HL-60/S4 treated with phorbol 12-myristate 13-acetate at 8.2 ng/mL for 4 days and 3 days (cell line): Measurements from ENCODE around the gene FERMT1.
"Not testable (repeated sequence)": the region's sequence is repeated elsewhere in the genome, so short reads cannot be mapped to it uniquely, and the experiment has no call there.

ENCODE experiments used
- in situ Hi-C: fragments of 300-500 bp; cut with MboI; formaldehyde crosslinking; loops from 2 replicates; pipeline ENCODE4 v1.15.0; 2022; ENCODE audit warnings: low sequenced_read_pairs

The FERMT1 gene

GRCh38 chr20:6120491-6120988 is 2.3 kb downstream of the FERMT1 start:
- in situ Hi-C loops = no loop called here

DNA sequence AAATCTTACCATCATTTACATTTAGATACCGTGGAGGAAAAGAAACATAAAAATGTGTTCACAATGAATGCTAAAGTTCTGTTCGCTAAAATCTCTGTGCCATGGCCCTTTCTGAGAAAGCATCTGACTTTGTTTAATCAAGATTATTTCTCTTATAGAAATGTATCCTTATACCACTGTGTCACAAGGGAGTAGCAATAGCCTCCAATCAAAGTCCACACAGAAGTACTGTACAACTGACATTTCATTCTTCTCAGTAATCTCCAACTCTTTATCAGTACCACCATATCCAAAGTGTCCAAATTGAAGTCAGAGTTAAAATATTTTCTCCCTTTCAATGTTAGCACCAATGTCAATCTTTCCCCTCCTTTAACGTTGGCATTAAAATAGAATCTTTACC is 6.1 kb downstream of the FERMT1 start:
- in situ Hi-C loops = no loop called here

- in situ Hi-C loops = no loop called here
Observed at GRCh38 chr20:6115221-6115895, 7.5 kb downstream of the FERMT1 start.

- in situ Hi-C loops = no loop called here
Observed at GRCh38 chr20:6114696-6115095, 8.1 kb downstream of the FERMT1 start.

GRCh38 chr20:6113951-6114350 is 8.9 kb downstream of the FERMT1 start:
- in situ Hi-C loops = no loop called here

DNA sequence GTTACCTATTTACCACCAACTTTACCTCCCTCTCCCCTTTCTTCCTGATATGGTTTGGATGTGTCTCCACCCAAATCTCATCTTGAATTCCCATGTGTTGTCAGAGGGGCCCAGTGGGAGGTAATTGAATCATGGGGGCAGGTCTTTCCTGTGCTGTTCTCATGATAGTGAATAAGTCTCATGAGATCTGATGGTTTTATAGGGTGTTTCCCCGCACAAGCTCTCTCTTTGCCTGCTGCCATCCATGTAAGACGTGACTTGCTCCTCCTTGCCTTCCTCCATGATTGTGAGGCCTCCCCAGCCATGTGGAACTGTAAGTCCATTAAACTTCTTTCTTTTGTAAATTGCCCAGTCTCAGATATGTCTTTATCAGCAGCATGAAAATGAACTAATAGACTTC is 9.9 kb downstream of the FERMT1 start:
- in situ Hi-C loops = not testable (repeated sequence)

DNA sequence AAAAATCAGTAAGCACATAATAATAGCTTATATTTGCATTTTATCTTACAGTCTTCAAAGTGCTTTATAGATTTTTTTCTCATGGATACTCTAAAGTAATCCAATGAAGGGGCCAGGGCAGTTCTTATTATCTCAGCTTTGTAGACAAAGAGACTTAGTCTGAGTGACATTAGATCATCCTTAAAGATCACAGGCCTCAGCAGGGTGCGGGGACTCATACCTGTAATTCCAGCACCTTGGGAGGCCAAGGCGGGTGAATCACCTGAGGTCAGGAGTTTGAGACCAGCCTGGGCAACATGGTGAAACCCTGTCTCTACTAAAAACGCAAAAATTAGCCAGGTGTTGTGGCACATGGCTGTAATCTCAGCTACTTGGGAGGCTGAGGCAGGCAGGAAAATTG is 14.5 kb downstream of the FERMT1 start:
- in situ Hi-C loops = no loop called here

- in situ Hi-C loops = no loop called here
Observed at GRCh38 chr20:6104493-6105188, 18.2 kb downstream of the FERMT1 start.

DNA sequence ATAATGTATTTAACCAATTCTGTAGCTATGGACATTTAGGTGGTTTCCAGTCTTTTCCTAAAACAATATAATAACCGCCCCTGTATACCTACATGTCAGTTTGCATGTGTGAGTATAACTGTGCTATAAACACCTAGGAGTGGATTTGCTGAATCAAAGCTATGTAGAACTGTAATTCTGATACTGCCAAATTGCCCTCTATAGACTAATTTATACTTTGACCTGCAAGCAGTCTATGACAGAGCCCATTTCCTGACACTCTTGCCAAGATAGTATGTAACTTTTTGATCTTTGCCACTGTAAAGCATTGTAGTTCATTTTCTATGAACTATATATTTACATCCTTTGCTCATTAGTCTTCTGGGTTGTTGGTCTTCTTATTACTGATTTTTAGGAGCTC is 19.5 kb downstream of the FERMT1 start:
- in situ Hi-C loops = no loop called here

DNA sequence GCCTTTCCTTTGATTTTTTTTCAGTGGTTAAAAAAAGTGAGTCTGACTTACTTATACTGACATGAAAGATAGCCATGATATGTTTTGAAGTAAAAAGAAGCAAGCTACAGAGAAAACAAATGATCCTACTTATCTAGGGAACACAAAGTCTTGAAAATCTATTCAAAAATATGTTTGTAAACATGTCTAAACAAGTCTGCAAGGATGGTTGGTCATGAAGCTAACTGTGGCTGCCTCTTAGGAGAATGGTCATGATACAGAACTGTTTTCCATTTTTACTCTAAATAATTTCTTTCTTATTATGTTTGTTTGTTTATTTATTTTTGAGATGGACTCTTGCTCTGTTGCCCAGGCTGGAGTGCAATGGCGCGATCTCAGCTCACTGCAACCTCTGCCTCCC is 21.5 kb downstream of the FERMT1 start:
- in situ Hi-C loops = no loop called here

DNA sequence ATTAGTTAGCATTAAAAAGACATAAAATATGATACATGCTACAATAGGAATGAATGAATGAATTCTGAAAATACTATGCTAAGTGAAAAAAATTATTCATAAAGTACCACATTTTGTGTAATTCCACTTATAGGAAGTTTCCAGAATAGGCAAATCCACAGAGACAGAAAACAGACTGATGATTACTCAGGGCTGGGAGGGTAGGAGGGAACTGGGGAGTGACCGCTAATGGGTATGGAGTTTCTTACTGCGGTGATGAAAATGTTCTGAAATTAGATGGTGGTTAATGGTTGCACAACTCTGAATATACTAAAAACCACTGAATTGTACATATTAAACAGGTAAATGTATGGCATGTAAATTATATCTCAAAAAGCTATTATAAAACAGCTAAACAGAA is 22.6 kb downstream of the FERMT1 start:
- in situ Hi-C loops = no loop called here

GRCh38 chr20:6099819-6100218 is 23.0 kb downstream of the FERMT1 start:
- in situ Hi-C loops = no loop called here

GRCh38 chr20:6095409-6095808 is 27.4 kb downstream of the FERMT1 start:
- in situ Hi-C loops = no loop called here

GRCh38 chr20:6094565-6094964 is 28.3 kb downstream of the FERMT1 start:
- in situ Hi-C loops = no loop called here

- in situ Hi-C loops = no loop called here
Observed at GRCh38 chr20:6094063-6094462, 28.8 kb downstream of the FERMT1 start.

GRCh38 chr20:6091661-6092060 is 31.2 kb downstream of the FERMT1 start:
- in situ Hi-C loops = no loop called here

DNA sequence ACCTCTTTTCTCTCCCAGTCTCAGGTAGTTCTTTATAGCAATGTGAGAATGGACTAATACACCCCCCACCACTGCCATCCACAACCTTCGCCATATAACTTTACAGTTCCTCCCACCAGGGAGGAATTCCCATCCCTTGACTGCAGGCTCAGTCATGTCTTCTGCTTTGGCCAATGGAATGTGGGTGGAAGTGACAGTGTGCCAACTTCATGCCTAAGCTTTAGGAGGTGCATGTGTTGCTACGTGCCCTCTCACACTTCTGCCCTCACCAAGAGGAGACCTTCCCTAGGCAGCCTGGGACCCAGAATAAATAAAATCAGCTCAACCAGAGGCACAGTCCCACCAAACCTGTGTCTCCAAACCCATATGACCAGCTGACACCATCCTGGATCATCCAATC is 36.0 kb downstream of the FERMT1 start:
- in situ Hi-C loops = loop anchor here (10.0 kb wide), 1 partner anchor 562 kb away; no protein-coding TSS in a partner anchor

DNA sequence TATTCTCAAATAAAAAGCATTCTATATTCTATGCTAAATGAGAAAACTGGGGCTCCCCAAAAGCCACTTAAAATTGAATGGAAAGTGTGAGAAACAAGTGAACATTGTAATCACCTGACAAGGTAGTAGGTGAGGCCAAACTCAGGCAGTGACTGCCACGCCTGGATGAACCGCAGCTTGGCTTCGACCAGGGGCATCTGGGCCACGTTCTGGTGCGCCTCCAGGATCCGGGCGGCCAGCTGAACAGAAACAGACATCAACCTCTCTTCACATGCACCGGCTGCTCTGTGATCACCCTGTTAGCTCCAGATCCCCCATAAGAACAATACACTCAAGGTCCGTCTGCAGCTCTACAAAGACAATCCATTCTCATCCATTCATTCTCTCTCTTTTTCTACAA is 38.9 kb downstream of the FERMT1 start:
- in situ Hi-C loops = loop anchor here (10.0 kb wide), 1 partner anchor 559 kb away; no protein-coding TSS in a partner anchor

DNA sequence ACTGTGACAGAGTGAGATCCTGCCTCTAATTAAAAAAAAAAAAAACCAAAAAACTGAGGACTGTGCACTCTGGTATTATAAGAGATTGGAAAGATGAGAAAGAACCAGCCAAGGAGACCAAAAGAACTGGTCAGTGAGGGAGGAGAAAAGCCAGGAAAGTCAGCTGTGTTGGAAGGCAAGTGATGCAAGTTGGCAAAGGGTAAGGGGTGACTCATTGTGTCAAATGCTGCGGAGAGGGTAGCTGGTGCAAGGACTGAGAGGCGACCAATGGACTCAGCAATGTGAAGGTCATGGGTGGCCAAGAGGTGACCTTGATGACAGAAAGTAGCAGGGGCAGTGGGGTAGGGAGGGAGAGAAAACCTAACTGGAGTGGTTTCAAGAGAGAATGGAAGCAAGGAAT is 41.6 kb downstream of the FERMT1 start:
- in situ Hi-C loops = loop anchor here (10.0 kb wide), 1 partner anchor 556 kb away; no protein-coding TSS in a partner anchor

DNA sequence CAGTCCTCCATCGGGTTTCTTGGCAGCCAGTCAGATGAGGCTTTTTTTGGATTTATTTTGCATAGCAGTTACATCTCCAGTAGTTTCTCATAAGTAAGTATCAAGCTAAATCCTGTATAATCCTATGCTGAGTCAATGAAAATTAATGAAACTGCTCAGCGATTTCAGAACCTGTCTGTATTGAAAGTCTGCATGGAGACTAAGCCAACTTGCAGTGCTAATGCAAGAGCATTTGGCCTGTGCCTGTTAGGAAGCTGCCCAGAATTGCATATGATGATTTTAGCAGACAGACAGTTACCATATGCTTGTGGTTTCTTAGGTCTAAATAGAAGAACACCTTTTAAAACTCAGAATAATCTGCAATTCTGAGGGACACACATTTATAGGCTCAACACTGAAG is 43.8 kb downstream of the FERMT1 start:
- in situ Hi-C loops = no loop called here

DNA sequence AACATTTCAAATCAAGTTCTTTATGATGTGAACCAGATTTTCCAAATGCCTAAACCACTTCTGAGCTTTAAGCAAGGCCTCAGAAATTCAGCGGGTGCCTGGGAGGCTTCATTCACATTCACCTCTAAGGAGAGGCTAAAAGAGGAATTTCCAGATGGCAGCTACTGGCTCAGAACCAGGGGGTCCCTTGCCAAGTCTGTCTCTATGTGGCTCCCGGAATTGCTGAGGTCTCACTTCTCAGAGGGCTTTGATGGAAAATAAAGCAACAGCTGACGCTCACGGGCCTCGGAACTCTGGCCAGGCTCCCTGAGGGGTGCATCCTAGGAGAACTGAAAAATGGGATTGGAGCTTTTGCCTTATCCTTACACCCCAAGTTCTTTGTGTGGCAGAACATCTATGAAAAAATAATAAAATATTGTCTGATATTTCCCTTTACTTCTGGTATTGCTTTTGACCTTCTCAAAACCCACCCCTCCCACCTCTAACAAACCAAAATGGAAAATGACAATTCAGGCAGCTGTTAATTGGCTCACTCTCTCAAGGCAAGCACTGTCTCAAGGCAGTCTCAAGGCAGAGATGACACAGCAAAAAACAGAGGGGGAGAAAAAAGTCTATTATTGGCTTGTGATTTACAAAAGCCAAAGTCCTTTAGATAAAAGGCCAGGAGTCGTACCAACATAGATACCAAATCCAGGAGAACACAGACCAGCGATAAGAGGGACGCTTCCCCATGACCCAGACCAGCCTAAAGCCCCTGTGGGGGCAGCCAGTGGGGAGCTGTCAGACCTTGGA is 47.2 kb downstream of the FERMT1 start:
- in situ Hi-C loops = no loop called here

- in situ Hi-C loops = no loop called here
Observed at GRCh38 chr20:6074784-6075183, 48.0 kb downstream of the FERMT1 start.
